Measurements from ENCODE around the gene ZDHHC14. TPM values are rescaled to one million over a fixed set of nuclear protein-coding genes. Genes with fewer than 3 reads are reported as not detected.

ZDHHC14 gene
- total RNA-seq, 1 experiment from 2014 or later, result 3.2 TPM

GRCh38 chr6:157721426-157721825 is 340.4 kb downstream of the ZDHHC14 start:
- Mint-ChIP-seq H3K36me3 (ENCODE audit: insufficient read depth, unreplicated experiment) (no peaks in the 10 kb centered on the region), H3K4me3 (ENCODE audit: unreplicated experiment) (no peak overlapping the region), H3K27ac (ENCODE audit: low read depth, unreplicated experiment) (no peak overlapping the region), H3K27me3 (ENCODE audit: insufficient read depth, unreplicated experiment) (no peaks in the 10 kb centered on the region), H3K9me3 (ENCODE audit: unreplicated experiment) (peaks cover 14% of the 10 kb centered on the region), H3K4me1 (ENCODE audit: insufficient read depth, unreplicated experiment) (peaks cover 40% of the 10 kb centered on the region)
- no peak for TF ChIP-seq CTCF (IDR thresholded peaks at IDR 0.05; ENCODE audit: unreplicated experiment)
- DNase-seq (ENCODE audit: unreplicated experiment), result no peak
- intact Hi-C loops (cut with micrococcal nuclease), result no loop called here
- CTCF ChIA-PET, result no interaction called here
- no TSS peak for BruUV-seq (replicated peaks)
- POLR2A ChIA-PET, result no interaction called here

- H3K9me3 Mint-ChIP-seq (ENCODE audit: unreplicated experiment), result peaks cover 14% of the 10 kb centered on the region
- intact Hi-C loops (cut with micrococcal nuclease), result no loop called here
- CTCF ChIA-PET, result interaction anchor here (0.5 to 0.8 kb wide), 2 partner anchors 8 to 35 kb away, joined by 3 to 7 read pairs; no protein-coding TSS in a partner anchor
- no TSS peak for BruUV-seq (replicated peaks)
- no peaks in the 10 kb centered on the region for H3K36me3 Mint-ChIP-seq (ENCODE audit: insufficient read depth, unreplicated experiment)
- no peaks in the 10 kb centered on the region for H3K27me3 Mint-ChIP-seq (ENCODE audit: insufficient read depth, unreplicated experiment)
- no peak for TF ChIP-seq CTCF (IDR thresholded peaks at IDR 0.05; ENCODE audit: unreplicated experiment)
- peaks cover 39% of the 10 kb centered on the region for H3K4me1 Mint-ChIP-seq (ENCODE audit: insufficient read depth, unreplicated experiment)
- H3K27ac Mint-ChIP-seq (ENCODE audit: low read depth, unreplicated experiment), result no peak overlapping the region
- H3K4me3 Mint-ChIP-seq (ENCODE audit: unreplicated experiment), result no peak overlapping the region
- no peak for DNase-seq (ENCODE audit: unreplicated experiment)
- POLR2A ChIA-PET, result no interaction called here
These were observed 340.8 kb downstream of the ZDHHC14 start for GRCh38 chr6:157721830-157722229.

- Mint-ChIP-seq H3K4me3 (ENCODE audit: unreplicated experiment) (no peak overlapping the region), H3K27me3 (ENCODE audit: insufficient read depth, unreplicated experiment) (no peaks in the 10 kb centered on the region), H3K9me3 (ENCODE audit: unreplicated experiment) (peaks cover 14% of the 10 kb centered on the region), H3K27ac (ENCODE audit: low read depth, unreplicated experiment) (no peak overlapping the region), H3K4me1 (ENCODE audit: insufficient read depth, unreplicated experiment) (peaks cover 32% of the 10 kb centered on the region), H3K36me3 (ENCODE audit: insufficient read depth, unreplicated experiment) (no peaks in the 10 kb centered on the region)
- intact Hi-C loops (cut with micrococcal nuclease), result no loop called here
- no TSS peak for BruUV-seq (replicated peaks)
- TF ChIP-seq CTCF (IDR thresholded peaks at IDR 0.05; ENCODE audit: unreplicated experiment), result no peak
- CTCF ChIA-PET, result no interaction called here
- POLR2A ChIA-PET, result interaction anchor here (1.1 kb wide), 1 partner anchor 8 kb away, joined by 5 read pairs; no protein-coding TSS in a partner anchor
- DNase-seq (ENCODE audit: unreplicated experiment), result no peak
These were observed 342.4 kb downstream of the ZDHHC14 start for GRCh38 chr6:157723376-157723775.

- BruUV-seq (replicated peaks), result no TSS peak
- intact Hi-C loops (cut with micrococcal nuclease), result no loop called here
- ChIA-PET POLR2A (interaction anchor here (1.1 to 1.5 kb wide), 2 partner anchors 9 kb away, joined by 4 to 5 read pairs; no protein-coding TSS in a partner anchor), CTCF (interaction anchor here (1.5 kb wide), 1 partner anchor 32 kb away, joined by 7 read pairs; no protein-coding TSS in a partner anchor)
- Mint-ChIP-seq H3K27me3 (ENCODE audit: insufficient read depth, unreplicated experiment) (no peaks in the 10 kb centered on the region), H3K4me3 (ENCODE audit: unreplicated experiment) (no peak overlapping the region), H3K9me3 (ENCODE audit: unreplicated experiment) (peaks cover 14% of the 10 kb centered on the region), H3K27ac (ENCODE audit: low read depth, unreplicated experiment) (peak overlapping the region; percentile 13), H3K4me1 (ENCODE audit: insufficient read depth, unreplicated experiment) (peaks cover 23% of the 10 kb centered on the region), H3K36me3 (ENCODE audit: insufficient read depth, unreplicated experiment) (no peaks in the 10 kb centered on the region)
- DNase-seq (ENCODE audit: unreplicated experiment), result no peak
- no peak for TF ChIP-seq CTCF (IDR thresholded peaks at IDR 0.05; ENCODE audit: unreplicated experiment)
These were observed 343.3 kb downstream of the ZDHHC14 start for GRCh38 chr6:157724138-157724820.

Data from MCF 10A (cell line).